Measurements from ENCODE around the gene FBXW2.

The FBXW2 gene

DNA sequence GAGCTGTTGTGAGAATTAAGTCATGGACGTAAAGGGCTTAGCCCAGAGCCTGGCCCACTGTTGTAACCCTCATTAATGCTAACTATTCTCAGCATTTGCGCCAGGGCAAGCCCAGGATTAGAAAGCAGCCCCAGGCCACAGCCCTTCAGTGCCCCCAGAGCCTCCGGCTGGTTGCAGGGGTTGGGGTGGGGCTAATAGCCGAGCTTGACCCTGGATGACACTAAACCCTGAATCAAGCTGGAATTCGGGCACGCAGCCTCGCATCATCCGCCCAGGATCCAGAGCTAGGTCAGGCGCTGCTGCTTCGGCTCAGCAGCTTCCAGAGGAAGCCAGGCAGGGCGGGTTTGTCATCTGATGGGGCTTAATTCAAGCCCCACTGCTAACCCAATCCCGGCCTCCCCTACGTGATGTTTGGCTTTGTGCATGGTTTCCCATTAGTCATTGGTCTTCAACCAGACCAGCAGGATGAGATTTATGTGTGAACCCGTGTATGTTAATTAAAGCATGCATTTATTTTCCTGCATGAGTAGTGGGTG lies 77.8 kb downstream of the FBXW2 start:
- Histone ChIP-seq H3K27me3 (ENCODE audit: low read depth, low read length) (no peaks in the 10 kb centered on the region), H3K4me1 (ENCODE audit: low read length) (peaks cover 30% of the 10 kb centered on the region), H3K9ac (ENCODE audit: low read length) (peak overlapping the region; percentile 86), H2AFZ (ENCODE audit: low read depth, low read length) (0 out of 2 replicates have a peak overlapping the region, but pooled peaks have one; percentile 58), H3K79me2 (ENCODE audit: low read length) (no peaks in the 10 kb centered on the region; the same call in 1 of the 2 replicates), H3K9me3 (ENCODE audit: insufficient read depth, low read length) (no peaks in the 10 kb centered on the region), H3K36me3 (replicated peaks; ENCODE audit: low read depth, low read length) (no peaks in the 10 kb centered on the region), H4K20me1 (ENCODE audit: insufficient read depth, low read length) (no peaks in the 10 kb centered on the region), H3K27ac (ENCODE audit: low read length) (no peak overlapping the region), H3K4me3 (ENCODE audit: low read length) (peak overlapping the region; percentile 89), H3K4me2 (ENCODE audit: low read length) (peak overlapping the region; percentile 86)
- TF ChIP-seq EZH2phosphoT487 (IDR thresholded peaks at IDR 0.05; ENCODE audit: low read depth) = no peak
- TF ChIP-seq, protein P1, sequence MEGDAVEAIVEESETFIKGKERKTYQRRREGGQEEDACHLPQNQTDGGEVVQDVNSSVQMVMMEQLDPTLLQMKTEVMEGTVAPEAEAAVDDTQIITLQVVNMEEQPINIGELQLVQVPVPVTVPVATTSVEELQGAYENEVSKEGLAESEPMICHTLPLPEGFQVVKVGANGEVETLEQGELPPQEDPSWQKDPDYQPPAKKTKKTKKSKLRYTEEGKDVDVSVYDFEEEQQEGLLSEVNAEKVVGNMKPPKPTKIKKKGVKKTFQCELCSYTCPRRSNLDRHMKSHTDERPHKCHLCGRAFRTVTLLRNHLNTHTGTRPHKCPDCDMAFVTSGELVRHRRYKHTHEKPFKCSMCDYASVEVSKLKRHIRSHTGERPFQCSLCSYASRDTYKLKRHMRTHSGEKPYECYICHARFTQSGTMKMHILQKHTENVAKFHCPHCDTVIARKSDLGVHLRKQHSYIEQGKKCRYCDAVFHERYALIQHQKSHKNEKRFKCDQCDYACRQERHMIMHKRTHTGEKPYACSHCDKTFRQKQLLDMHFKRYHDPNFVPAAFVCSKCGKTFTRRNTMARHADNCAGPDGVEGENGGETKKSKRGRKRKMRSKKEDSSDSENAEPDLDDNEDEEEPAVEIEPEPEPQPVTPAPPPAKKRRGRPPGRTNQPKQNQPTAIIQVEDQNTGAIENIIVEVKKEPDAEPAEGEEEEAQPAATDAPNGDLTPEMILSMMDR (IDR thresholded peaks at IDR 0.05; ENCODE audit: low read depth, low read length) = no peak

DNA sequence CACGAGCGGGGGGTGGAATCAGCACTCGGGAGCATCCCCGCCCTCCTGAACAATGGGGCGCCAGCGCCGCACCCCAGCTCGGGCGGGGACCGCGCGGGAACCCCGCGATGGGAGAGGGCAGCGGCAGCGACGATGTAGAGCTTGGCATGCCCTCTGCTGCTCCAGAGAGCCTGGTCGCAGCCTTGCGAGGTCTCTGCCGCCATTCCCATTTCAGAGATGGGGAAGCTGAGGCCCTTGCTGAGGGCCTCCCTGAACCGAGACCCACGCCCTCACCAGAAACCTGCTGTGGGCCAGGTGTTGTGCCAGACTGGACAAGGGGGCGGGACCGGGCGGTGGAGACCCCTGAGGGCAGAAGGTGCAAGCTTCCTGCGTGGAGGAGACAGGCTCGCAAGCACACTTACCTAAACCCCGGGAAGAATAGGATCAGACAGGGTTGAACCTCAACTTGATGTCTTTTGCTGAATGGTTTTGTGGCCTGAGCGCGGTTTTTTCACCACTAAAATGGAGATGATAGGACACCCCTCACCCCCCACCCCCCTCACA lies 78.3 kb downstream of the FBXW2 start:
- Histone ChIP-seq H3K79me2 (ENCODE audit: low read length) (no peaks in the 10 kb centered on the region; the same call in 1 of the 2 replicates), H3K9ac (ENCODE audit: low read length) (peak overlapping the region; percentile 86), H3K9me3 (ENCODE audit: insufficient read depth, low read length) (no peaks in the 10 kb centered on the region), H4K20me1 (ENCODE audit: insufficient read depth, low read length) (no peaks in the 10 kb centered on the region), H3K27ac (ENCODE audit: low read length) (peak overlapping the region; percentile 41), H3K4me1 (ENCODE audit: low read length) (peaks cover 30% of the 10 kb centered on the region), H3K4me3 (ENCODE audit: low read length) (peak overlapping the region; percentile 89), H2AFZ (ENCODE audit: low read depth, low read length) (peak overlapping the region; percentile 58), H3K4me2 (ENCODE audit: low read length) (peak overlapping the region; percentile 86), H3K27me3 (ENCODE audit: low read depth, low read length) (no peaks in the 10 kb centered on the region), H3K36me3 (replicated peaks; ENCODE audit: low read depth, low read length) (no peaks in the 10 kb centered on the region)
- TF ChIP-seq EZH2phosphoT487 (IDR thresholded peaks at IDR 0.05; ENCODE audit: low read depth) = no peak
- TF ChIP-seq, protein P1 (IDR thresholded peaks at IDR 0.05; ENCODE audit: low read depth, low read length) = no peak

DNA sequence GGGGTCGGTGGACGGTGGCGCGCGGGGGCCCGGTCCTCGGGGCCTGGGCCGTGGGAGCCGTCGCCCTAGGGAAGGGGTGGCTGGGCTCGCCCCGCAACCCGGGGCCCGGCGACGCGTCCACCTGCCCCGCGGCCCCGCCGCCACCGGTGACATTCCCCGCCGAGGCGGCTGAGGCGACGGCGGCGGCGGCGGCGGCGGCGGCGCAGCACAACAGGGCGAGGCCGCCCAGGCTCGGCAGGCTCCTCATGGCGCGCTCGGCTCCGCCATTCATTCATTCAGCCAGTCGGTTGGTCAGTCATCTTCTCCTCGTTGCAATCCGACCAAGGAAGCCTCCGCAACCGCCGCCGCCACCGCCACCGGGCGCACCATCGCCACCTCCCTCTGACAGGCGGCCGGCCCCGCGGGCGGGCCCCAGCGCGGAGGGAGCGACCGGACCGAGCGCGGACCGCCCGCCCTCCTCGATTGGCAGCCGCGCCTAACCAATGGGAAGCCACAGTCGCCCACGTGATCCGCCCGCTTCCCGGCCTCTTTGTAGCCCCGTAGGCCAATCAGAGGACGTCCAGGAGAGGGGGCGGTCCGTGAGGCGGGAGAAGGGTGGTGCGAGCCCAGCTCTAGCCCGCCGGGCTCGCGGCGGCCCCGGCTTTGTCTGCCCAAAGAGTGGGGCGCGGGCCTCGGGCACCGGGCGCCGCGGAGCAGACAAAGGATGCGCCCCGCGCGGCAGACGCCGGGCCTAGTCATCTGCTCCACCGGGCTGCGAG lies 78.9 kb downstream of the FBXW2 start, which contains the start of gene MEGF9:
TSS of gene MEGF9 (minus strand) at position 383 of the 758 bp plus-strand sequence. CDS start at position 271, 112 bp downstream.
- TF ChIP-seq EZH2phosphoT487 (IDR thresholded peaks at IDR 0.05; ENCODE audit: low read depth) = no peak
- TF ChIP-seq, protein P1 (IDR thresholded peaks at IDR 0.05; ENCODE audit: low read depth, low read length) = no peak
- no peaks in the 10 kb centered on the region for H3K27me3 ChIP-seq (ENCODE audit: low read depth, low read length)
- H3K4me3 ChIP-seq (ENCODE audit: low read length) = peak within 1 kb of the TSS; percentile 89
- peak within 1 kb of the TSS; percentile 81 for H2AFZ ChIP-seq (ENCODE audit: low read depth, low read length)
- peak within 1 kb of the TSS; percentile 86 for H3K9ac ChIP-seq (ENCODE audit: low read length)
- H3K9me3 ChIP-seq (ENCODE audit: insufficient read depth, low read length) = no peaks in the 10 kb centered on the region
- H3K4me1 ChIP-seq (ENCODE audit: low read length) = peaks cover 30% of the 10 kb centered on the region
- no peaks in the 10 kb centered on the region; the same call in 1 of the 2 replicates for H3K79me2 ChIP-seq (ENCODE audit: low read length)
- H3K4me2 ChIP-seq (ENCODE audit: low read length) = peak within 1 kb of the TSS; percentile 93
- no peaks in the 10 kb centered on the region for H3K36me3 ChIP-seq (replicated peaks; ENCODE audit: low read depth, low read length)
- peak within 1 kb of the TSS; percentile 41 for H3K27ac ChIP-seq (ENCODE audit: low read length)
- H4K20me1 ChIP-seq (ENCODE audit: insufficient read depth, low read length) = no peaks in the 10 kb centered on the region
